HepG2 (cell line): Measurements from ENCODE around the gene PTMA. TPM values are rescaled to one million over a fixed set of nuclear protein-coding genes. Genes with fewer than 3 reads are reported as not detected.

Experiments
- ARID3A ChIP-seq: IDR thresholded peaks from 2 replicates; pipeline ENCODE4 v1.6.1; 2012; ENCODE audit warnings: low read depth, low read length, improper control_type of control experiment
- ETV5 ChIP-seq: IDR thresholded peaks from 2 replicates; pipeline ENCODE4 v1.6.1; 2018; ENCODE audit warnings: missing biosample characterization, missing genetic modification reagents, inconsistent platforms, borderline replicate concordance
- HMGXB3 ChIP-seq: sonication (generic); formaldehyde crosslinking; IDR thresholded peaks from 2 replicates; pipeline ENCODE4 v1.4.0; 2020; ENCODE audit warnings: missing genetic modification reagents, borderline replicate concordance
- KDM5B ChIP-seq: sonication (generic); formaldehyde crosslinking; IDR thresholded peaks from 2 replicates; pipeline ENCODE4 v1.4.0; 2020; ENCODE audit warnings: missing genetic modification reagents, mild to moderate bottlenecking, borderline replicate concordance
- MAFF ChIP-seq: IDR thresholded peaks from 2 replicates; pipeline ENCODE4 v1.6.1; 2011; ENCODE audit warnings: low read depth, low read length, improper control_type of control experiment
- MYC ChIP-seq: sonication (generic); formaldehyde crosslinking; IDR thresholded peaks from 2 replicates; pipeline ENCODE4 v1.9.0; 2021; ENCODE audit warnings: missing genetic modification reagents, borderline replicate concordance
- NR3C1 ChIP-seq: sonication (generic); formaldehyde crosslinking; IDR thresholded peaks from 2 replicates; pipeline ENCODE4 v1.4.0; 2020; ENCODE audit warnings: missing genetic modification reagents
- PLRG1 ChIP-seq: fragments of 450-650 bp; conservative IDR thresholded peaks from 2 replicates; pipeline ENCODE4 v1.6.1; 2016
- SAP130 ChIP-seq: IDR thresholded peaks from 2 replicates; pipeline ENCODE4 v1.6.1; 2016; ENCODE audit warnings: low read depth
- TCF12 ChIP-seq, 2 experiments: fragments of 450-650 bp in 1 of 2; sonication (generic) in 1 of 2; formaldehyde crosslinking in 1 of 2; IDR thresholded peaks; 2 replicates each; pipeline versions ENCODE4 v1.6.1 to v1.8.0; 2017 to 2022; ENCODE audit warnings: antibody characterized with exemption in 1 of 2, mild to moderate bottlenecking in 1 of 2, missing genetic modification reagents in 1 of 2, moderate library complexity in 1 of 2
- ZBTB10 ChIP-seq: sonication (generic); formaldehyde crosslinking; IDR thresholded peaks from 2 replicates; pipeline ENCODE4 v1.4.0; 2020; ENCODE audit warnings: missing genetic modification reagents, borderline replicate concordance
- ZBTB20 ChIP-seq: sonication (generic); formaldehyde crosslinking; IDR thresholded peaks from 2 replicates; pipeline ENCODE4 v1.8.1; 2023; ENCODE audit warnings: missing genetic modification reagents, low read depth, mild to moderate bottlenecking, borderline replicate concordance
- ZBTB8A ChIP-seq: sonication (generic); formaldehyde crosslinking; IDR thresholded peaks from 2 replicates; pipeline ENCODE4 v1.4.0; 2020; ENCODE audit warnings: mild to moderate bottlenecking, low read depth, missing genetic modification reagents, borderline replicate concordance
- ZNF430 ChIP-seq: sonication (generic); formaldehyde crosslinking; IDR thresholded peaks from 2 replicates; pipeline ENCODE4 v1.9.0; 2021; ENCODE audit warnings: mild to moderate bottlenecking, missing genetic modification reagents
- ZNF557 ChIP-seq: sonication (generic); formaldehyde crosslinking; IDR thresholded peaks from 2 replicates; pipeline ENCODE4 v1.4.0; 2020; ENCODE audit warnings: missing genetic modification reagents
- ZNF615 ChIP-seq: sonication (generic); formaldehyde crosslinking; IDR thresholded peaks from 2 replicates; pipeline ENCODE4 v1.5.0; 2020; ENCODE audit warnings: mild to moderate bottlenecking, missing genetic modification reagents, borderline replicate concordance
- ZNF652 ChIP-seq: IDR thresholded peaks from 2 replicates; pipeline ENCODE4 v1.6.1; 2016; ENCODE audit warnings: low read depth, borderline replicate concordance
- ZNF724P ChIP-seq: sonication (generic); formaldehyde crosslinking; IDR thresholded peaks from 2 replicates; pipeline ENCODE4 v1.8.0; 2022; ENCODE audit warnings: missing genetic modification reagents, borderline replicate concordance
- polyA plus RNA-seq, 8 experiments: library from polyadenylated mRNA; depleted of rRNA in 3 of 8; stranded (reverse) in 7 of 8; unstranded in 1 of 8; fragments of >200 nt; fragmentation: Illumina TruSeq in 4 of 8; extraction: Trizol in 4 of 8; gene quantifications; 2 replicates each; pipeline versions ENCODE4 v1.2.1 to v1.2.3, GENCODE V29; 2011 to 2016; ENCODE audit warnings: low read depth in 4 of 8, missing spikeins in 1 of 8, mixed read lengths in 1 of 8; ENCODE audit not compliant: insufficient read depth in 1 of 8
- total RNA-seq, 5 experiments: library from RNA; depleted of rRNA; stranded (reverse); fragments of >200 nt; fragmentation: Illumina TruSeq; extraction: Trizol; gene quantifications; 2 replicates each; pipeline ENCODE4 v1.2.3, GENCODE V29; 2016; ENCODE audit warnings: low read depth in 1 of 5
- TF ChIP-seq, protein P1 (sequence below): sonication (generic); formaldehyde crosslinking; IDR thresholded peaks from 2 replicates; pipeline ENCODE4 v1.8.0; 2022; ENCODE audit warnings: low read depth, missing genetic modification reagents

Gene PTMA
- total and polyA plus RNA-seq, 2 of the 13 experiments (the other 11 are each of a cell fraction or from before 2014, with no cell fraction given) = 190 to 1,086 TPM

DNA sequence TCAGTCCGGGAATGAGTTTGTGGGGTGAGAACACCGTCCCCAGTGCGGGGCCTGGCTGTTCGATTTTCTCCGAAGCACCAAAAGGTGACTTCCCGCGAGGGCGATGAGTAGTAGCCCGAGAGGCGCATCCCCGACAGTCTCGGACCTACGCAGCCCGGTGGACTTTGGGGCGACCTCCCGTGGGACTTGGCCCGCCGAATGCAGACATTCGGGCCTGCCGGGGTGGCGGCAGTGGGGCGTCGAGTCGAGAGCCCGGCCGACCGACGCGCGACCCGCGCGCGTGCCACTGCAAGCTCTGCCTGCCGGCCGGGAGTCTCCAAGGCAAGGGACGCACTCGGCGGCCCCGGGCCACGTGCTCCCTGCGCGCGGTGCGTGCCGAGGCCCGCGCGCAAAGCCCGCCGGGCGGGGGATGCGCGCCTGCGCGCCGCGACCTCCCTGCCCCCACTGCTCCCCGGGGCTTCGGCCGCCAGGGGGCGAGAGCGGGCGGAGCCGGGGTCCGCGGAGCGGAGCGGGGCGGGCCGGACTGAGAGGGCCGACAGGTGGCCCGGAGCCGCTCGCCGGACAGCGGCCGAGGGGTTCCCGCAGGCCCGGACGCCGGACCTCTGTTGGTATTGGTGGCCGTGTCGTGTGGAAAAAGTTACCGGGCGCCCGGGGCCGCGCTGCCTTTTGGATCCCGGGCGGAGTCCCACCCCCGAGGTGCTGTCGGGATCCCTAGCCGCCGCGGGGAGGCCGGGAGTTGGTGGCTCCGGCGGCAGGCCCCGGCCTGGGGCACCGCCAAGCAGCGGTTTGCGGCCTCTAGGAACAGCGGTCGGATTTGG is 1.9 kb downstream of the PTMA start (continued):
- TF ChIP-seq HMGXB3 (CRISPR knock-in tag) (no peak), KDM5B (peak; percentile 100), MYC (CRISPR knock-in tag) (peak; percentile 99), ETV5 (CRISPR knock-in tag) (no peak), PLRG1 (no peak), ARID3A (no peak), ZBTB20 (CRISPR knock-in tag) (peak; percentile 47; the same call in 1 of the 2 replicates), MAFF (no peak), ZNF430 (CRISPR knock-in tag) (peak; percentile 99), NR3C1 (CRISPR knock-in tag) (no peak), ZNF652 (no peak), ZBTB8A (peak; percentile 97), ZNF724P (CRISPR knock-in tag) (peak; percentile 100), ZNF615 (CRISPR knock-in tag) (peak; percentile 92; the same call in 1 of the 2 replicates), TCF12 (IDR thresholded peaks at IDR 0.05) (no peak), TCF12 (CRISPR knock-in tag; IDR thresholded peaks at IDR 0.05) (peak; percentile 24), SAP130 (CRISPR knock-in tag) (peak; percentile 81), ZNF557 (CRISPR knock-in tag) (peak; percentile 99), ZBTB10 (CRISPR knock-in tag) (peak; percentile 96)
- TF ChIP-seq, protein P1, sequence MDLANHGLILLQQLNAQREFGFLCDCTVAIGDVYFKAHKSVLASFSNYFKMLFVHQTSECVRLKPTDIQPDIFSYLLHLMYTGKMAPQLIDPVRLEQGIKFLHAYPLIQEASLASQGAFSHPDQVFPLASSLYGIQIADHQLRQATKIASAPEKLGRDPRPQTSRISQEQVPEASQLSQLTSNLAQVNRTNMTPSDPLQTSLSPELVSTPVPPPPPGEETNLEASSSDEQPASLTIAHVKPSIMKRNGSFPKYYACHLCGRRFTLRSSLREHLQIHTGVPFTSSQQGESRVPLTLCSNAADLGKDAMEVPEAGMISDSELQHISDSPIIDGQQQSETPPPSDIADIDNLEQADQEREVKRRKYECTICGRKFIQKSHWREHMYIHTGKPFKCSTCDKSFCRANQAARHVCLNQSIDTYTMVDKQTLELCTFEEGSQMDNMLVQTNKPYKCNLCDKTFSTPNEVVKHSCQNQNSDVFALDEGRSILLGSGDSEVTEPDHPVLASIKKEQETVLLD (CRISPR knock-in tag) = peak; percentile 98
